ENCODE data around the gene CHRNB1. TPM values are rescaled to one million over a fixed set of nuclear protein-coding genes. Genes with fewer than 3 reads are reported as not detected.

The CHRNB1 gene
- total and polyA plus RNA-seq, 2 donors (not counting 1 experiment from before 2014, with no cell fraction given): 6.2 to 7.2 TPM

DNA sequence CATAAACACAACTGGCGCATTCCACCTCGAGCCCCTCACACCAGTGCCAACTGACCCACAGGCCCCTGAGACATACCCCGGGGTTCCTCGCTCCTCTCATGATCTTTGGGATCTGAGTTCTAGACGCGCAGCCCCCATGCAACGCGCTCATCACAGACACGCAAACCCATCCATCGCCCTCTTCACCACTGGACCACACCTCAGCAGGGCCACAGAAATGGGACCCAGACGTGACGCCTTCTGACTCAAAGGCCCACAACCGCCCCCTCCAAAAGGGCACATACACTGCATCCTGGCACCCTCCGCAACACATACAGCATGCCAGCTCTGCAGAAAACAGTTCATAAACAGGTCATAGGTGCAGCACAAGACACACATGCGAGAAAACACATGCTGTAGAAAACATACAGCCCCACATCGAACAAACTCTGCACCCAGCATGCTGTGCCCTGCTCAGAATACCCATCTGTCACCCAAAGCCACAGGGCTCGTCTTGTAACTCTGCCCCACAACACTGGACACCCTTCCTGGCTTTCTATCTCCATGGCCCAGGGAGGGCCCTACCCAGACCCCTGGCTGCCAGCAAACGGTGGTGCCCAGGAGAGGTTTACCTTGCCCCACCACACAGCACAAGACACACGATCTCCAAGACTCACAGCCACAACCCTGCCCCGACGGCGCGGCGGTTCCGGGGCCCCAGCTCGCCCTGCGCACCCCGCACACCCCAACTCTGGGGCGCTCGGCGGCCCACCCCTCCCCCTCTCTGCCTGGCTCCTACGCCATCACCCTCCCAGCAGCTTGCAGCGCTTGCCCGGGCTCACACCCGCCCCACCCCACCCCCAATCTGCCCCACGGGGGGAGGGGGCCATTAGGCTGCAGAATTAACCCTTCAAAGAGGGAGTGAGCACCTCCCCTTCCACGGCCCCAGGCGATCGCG is 33.7 kb downstream of the CHRNB1 start:
- Histone ChIP-seq H3K27me3 (replicated peaks in 1 of 4; ENCODE audit: control extremely low read depth in 1 of 4, control insufficient read depth in 3 of 4, insufficient read depth in 4 of 4, low read length in 3 of 4) (no peaks in the 10 kb centered on the region), H3K4me3 (ENCODE audit: control extremely low read depth in 1 of 5, extremely low read depth in 1 of 5, insufficient read depth in 1 of 5, low read depth in 2 of 5, low read length in 4 of 5) (peak overlapping the region; percentile 52 to 88 (median 79)), H2AFZ (ENCODE audit: insufficient read depth, low read depth, low read length, poor library complexity, severe bottlenecking) (peak overlapping the region; percentile 66), H3K4me2 (replicated peaks; ENCODE audit: low read depth, low read length, poor library complexity, severe bottlenecking) (peak overlapping the region; percentile 93), H3K79me2 (ENCODE audit: control insufficient read depth, insufficient read depth, low read length) (peaks cover 96% of the 10 kb centered on the region), H3K4me1 (ENCODE audit: control insufficient read depth in 2 of 2, insufficient read depth in 2 of 2, low read length in 2 of 2) (peaks cover 31 to 53% of the 10 kb centered on the region in 2 donors), H3K9me3 (ENCODE audit: control extremely low read depth in 1 of 3, control insufficient read depth in 2 of 3, insufficient read depth in 1 of 3, low read length in 2 of 3) (no peaks in the 10 kb centered on the region), H4K20me1 (ENCODE audit: control insufficient read depth, insufficient read depth, low read length, poor library complexity, severe bottlenecking) (peaks cover 49% of the 10 kb centered on the region), H3K9ac (ENCODE audit: low read length) (peak overlapping the region; percentile 98), H3K36me3 (replicated peaks in 1 of 2; ENCODE audit: control extremely low read depth in 1 of 2, control insufficient read depth in 1 of 2, extremely low read depth in 1 of 2, insufficient read depth in 2 of 2, low read length in 1 of 2) (no peaks in the 10 kb centered on the region), H3K27ac (ENCODE audit: low read length in 2 of 2) (peak overlapping the region; percentile 75 to 95)
- TF ChIP-seq, protein P1, sequence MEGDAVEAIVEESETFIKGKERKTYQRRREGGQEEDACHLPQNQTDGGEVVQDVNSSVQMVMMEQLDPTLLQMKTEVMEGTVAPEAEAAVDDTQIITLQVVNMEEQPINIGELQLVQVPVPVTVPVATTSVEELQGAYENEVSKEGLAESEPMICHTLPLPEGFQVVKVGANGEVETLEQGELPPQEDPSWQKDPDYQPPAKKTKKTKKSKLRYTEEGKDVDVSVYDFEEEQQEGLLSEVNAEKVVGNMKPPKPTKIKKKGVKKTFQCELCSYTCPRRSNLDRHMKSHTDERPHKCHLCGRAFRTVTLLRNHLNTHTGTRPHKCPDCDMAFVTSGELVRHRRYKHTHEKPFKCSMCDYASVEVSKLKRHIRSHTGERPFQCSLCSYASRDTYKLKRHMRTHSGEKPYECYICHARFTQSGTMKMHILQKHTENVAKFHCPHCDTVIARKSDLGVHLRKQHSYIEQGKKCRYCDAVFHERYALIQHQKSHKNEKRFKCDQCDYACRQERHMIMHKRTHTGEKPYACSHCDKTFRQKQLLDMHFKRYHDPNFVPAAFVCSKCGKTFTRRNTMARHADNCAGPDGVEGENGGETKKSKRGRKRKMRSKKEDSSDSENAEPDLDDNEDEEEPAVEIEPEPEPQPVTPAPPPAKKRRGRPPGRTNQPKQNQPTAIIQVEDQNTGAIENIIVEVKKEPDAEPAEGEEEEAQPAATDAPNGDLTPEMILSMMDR (IDR thresholded peaks at IDR 0.05): no peak
- no peak for TF ChIP-seq EZH2 (IDR thresholded peaks at IDR 0.05; ENCODE audit: borderline replicate concordance, insufficient read depth, low read depth, low read length, poor library complexity, severe bottlenecking)
- DNase-seq: peak; percentile 79
- Mint-ChIP-seq H3K27me3 (no peaks in the 10 kb centered on the region), H3K4me3 (peak overlapping the region; percentile 96), H3K4me1 (peaks cover 66% of the 10 kb centered on the region), H3K9me3 (ENCODE audit: insufficient read depth) (no peaks in the 10 kb centered on the region), H3K27ac (peak overlapping the region; percentile 93)
- ATAC-seq (ENCODE audit: low read depth): peak; percentile 11
- ChIA-PET CTCF (interaction anchor here (0.9 to 2.2 kb wide), 6 partner anchors 8 to 123 kb away, joined by 3 to 8 read pairs (median 5); partner anchors contain the start of gene TMEM102), POLR2A (interaction anchor here (0.6 to 1.5 kb wide), 8 partner anchors 8 to 105 kb away, joined by 3 to 12 read pairs (median 4); partner anchors contain the start of genes CD68, MPDU1 and TMEM256)
- WGBS (ENCODE audit: insufficient coverage): 29% methylated on average over 40 of the region's 40 CpGs
- intact Hi-C loops (cut with micrococcal nuclease): loop anchor here (1.0 kb wide), 1 partner anchor 23 kb away; no protein-coding TSS in a partner anchor
